ENCODE results near the gene MIP.
"Not testable (repeated sequence)": the region's sequence is repeated elsewhere in the genome, so short reads cannot be mapped to it uniquely, and the experiment has no call there.

MIP gene

DNA sequence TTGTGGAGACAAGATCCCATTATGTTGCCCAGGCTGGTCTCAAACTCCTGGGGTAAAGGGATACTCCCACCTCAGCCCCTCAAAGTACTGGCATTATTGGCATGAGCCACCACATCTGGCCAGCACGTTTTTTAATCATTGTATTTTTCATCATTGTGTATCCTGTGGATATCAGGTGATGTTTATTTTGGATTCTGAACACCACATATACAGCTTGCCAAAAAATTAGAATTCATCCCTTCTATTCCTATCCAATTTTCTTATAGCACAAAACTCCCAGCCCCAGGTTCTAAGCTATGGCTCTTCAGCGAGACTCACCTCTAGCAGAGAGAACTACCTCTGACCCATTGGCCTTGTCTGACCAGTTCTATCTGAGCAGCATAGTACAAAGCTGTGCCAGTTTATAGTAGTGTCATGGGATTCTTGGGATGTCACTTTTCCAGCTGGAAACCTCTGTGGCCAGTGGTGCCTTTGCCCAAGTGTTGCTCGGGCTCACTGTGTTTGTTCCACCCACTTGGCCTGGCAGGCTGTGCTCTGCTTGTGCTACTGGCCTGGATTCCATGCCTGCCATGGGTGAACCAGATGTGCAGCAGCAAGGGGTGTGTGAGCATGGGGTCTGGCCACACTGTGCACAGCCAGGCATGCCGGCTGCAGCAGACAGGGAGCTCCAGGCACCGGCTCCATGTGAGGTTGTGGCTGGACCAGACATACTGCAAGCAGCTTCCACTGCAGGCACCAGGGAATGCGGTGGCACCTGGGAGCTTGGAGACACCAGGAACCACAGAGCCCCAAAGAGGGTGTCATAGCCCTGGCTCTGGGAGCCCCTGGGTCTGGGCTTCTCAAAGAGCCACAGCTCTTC, 42.4 kb downstream of the MIP start:
- in situ Hi-C loops (cut with MboI; ENCODE audit: low sequenced_read_pairs), result no loop called here
- Histone ChIP-seq H3K27me3 (ENCODE audit: low read depth) (no peaks in the 10 kb centered on the region), H3K36me3 (replicated peaks) (peaks cover 7% of the 10 kb centered on the region), H3K9me3 (0 out of 2 replicates have a peak, but pooled peaks cover 5% of the 10 kb centered on the region), H3K4me1 (no peaks in the 10 kb centered on the region), H3K4me3 (no peak overlapping the region)
- no peak for DNase-seq (ENCODE audit: low spot score in 2 of 2)

DNA sequence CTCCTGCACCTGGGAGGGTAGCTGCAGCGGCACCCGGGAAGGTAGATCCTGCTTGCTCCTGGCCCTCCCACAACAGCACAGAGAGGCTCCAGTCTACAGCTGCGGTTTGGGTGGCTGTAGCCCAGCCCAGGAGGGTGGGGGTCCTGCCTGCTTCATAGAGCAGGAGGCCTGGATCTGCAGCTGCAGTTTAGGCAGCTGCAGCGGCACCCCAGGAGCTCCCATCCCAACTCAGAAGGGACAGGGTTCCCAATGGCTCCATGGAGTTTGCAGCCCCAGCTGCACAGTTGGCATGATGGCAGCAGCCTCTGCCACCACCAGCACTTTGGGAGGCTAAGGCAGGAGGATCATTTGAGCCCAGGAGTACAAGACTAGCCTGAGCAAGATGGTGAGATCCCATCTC, 43.7 kb downstream of the MIP start:
- no peak overlapping the region for H3K4me3 ChIP-seq
- H3K9me3 ChIP-seq, result 0 out of 2 replicates have a peak, but pooled peaks cover 5% of the 10 kb centered on the region
- DNase-seq (ENCODE audit: low spot score in 2 of 2), result no peak
- peaks cover 3% of the 10 kb centered on the region; the same call in 1 of the 2 replicates for H3K36me3 ChIP-seq (replicated peaks)
- H3K27me3 ChIP-seq (ENCODE audit: low read depth), result no peaks in the 10 kb centered on the region
- in situ Hi-C loops (cut with MboI; ENCODE audit: low sequenced_read_pairs), result no loop called here
- H3K4me1 ChIP-seq, result no peaks in the 10 kb centered on the region

DNA sequence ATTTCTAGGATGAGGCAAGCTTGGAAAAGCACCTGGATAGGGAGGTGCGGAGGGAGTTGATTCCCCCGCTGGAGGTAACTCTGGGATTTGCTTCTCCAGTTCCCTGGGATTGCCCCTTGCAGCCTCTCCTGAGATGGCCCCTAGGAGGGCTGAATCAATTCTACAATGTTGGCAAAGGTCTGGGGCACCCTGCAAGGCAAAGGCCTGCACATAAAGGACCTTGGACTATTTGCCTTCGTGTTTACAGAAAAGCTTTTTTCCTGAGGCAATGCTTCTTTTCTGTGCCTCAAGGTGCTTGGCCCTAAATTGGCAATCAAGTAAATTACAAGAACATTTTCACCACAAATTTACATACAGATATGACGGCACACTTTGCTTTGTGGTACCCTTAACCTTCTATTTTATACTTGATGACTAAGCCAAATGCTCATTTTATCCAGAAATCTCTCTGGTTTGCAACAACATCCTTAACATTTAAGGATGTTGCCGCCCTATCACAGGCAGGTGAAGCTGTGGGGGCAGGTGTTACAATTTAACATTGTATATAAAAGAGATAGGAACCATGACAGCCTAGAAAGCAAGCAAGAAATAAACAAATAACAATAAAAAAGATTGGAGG, 45.5 kb downstream of the MIP start:
- no peaks in the 10 kb centered on the region for H3K36me3 ChIP-seq (replicated peaks)
- no peak overlapping the region for H3K4me3 ChIP-seq
- no peaks in the 10 kb centered on the region for H3K27me3 ChIP-seq (ENCODE audit: low read depth)
- no peak for DNase-seq (ENCODE audit: low spot score in 2 of 2)
- 0 out of 2 replicates have a peak, but pooled peaks cover 5% of the 10 kb centered on the region for H3K9me3 ChIP-seq
- in situ Hi-C loops (cut with MboI; ENCODE audit: low sequenced_read_pairs), result no loop called here
- H3K4me1 ChIP-seq, result no peaks in the 10 kb centered on the region

DNA sequence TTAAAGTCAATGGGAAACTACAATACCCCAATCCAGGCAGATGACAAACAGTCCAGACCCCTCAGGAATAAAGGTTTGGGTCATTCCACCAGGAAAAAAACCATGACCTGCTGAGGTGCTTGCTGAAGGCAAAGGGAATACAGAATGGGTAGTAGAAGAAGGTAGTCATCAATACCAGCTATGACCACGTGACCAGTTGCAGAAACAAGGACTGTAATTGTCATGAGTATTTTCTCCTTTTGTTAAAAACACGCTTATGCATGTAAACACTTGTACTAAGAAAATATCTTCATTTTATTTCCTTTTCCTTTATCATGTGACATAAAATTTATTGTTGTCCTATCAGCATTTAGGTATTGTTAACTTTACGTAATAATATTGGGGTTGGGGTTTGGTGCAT, 50.2 kb downstream of the MIP start:
- H3K4me1 ChIP-seq, result peaks cover 14% of the 10 kb centered on the region
- in situ Hi-C loops (cut with MboI; ENCODE audit: low sequenced_read_pairs); H3K27me3 ChIP-seq (ENCODE audit: low read depth); DNase-seq (ENCODE audit: low spot score in 2 of 2); H3K4me3 ChIP-seq; H3K36me3 ChIP-seq (replicated peaks): not testable (repeated sequence)
- H3K9me3 ChIP-seq, result peaks cover 10% of the 10 kb centered on the region

DNA sequence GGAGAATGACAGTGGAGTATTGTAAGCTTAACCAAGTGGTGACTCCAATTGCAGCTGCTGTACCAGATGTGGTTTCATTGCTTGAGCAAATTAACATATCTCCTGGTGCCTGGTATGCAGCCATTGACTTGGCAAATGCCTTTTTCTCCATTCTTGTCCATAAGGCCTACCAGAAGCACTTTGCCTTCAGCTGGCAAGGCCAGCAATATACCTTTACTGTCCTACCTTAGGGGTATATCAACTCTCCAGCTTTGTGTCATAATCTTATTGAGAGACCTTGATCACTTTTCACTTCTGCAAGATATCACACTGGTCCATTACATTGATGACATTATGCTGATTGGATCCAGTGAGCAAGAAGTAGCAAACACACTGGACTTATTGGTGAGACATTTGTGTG, 52.8 kb downstream of the MIP start:
- DNase-seq (ENCODE audit: low spot score in 2 of 2); H3K4me3 ChIP-seq: not testable (repeated sequence)

DNA sequence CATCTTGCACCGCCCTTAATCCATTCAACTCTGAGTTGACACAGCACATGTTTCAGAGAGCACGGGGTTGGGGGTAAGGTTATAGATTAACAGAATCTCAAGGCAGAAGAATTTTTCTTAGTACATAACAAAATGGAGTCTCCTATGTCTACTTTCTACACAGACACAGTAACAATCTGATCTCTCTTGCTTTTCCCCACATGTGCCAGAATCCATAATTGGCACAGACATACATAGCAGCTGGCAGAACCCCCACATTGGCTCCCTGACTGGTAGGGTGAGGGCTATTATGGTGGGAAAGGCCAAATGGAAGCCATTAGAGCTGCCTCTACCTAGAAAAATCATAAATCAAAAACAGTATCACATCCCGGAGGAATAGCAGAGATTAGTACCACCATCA, 53.3 kb downstream of the MIP start:
- H3K36me3 ChIP-seq (replicated peaks); in situ Hi-C loops (cut with MboI; ENCODE audit: low sequenced_read_pairs); H3K4me3 ChIP-seq; DNase-seq (ENCODE audit: low spot score in 2 of 2); H3K27me3 ChIP-seq (ENCODE audit: low read depth): not testable (repeated sequence)
- Histone ChIP-seq H3K9me3 (peaks cover 22% of the 10 kb centered on the region), H3K4me1 (peaks cover 14% of the 10 kb centered on the region)

More for the DNA sequence above, 52.8 kb downstream of the MIP start:
- H3K27me3 ChIP-seq (ENCODE audit: low read depth); in situ Hi-C loops (cut with MboI; ENCODE audit: low sequenced_read_pairs); H3K36me3 ChIP-seq (replicated peaks): not testable (repeated sequence)
- H3K4me1 ChIP-seq, result peaks cover 14% of the 10 kb centered on the region
- H3K9me3 ChIP-seq, result peaks cover 22% of the 10 kb centered on the region
